Keratinocyte (primary cell): ENCODE measurements around the gene CIPC. TPM values are rescaled to one million over a fixed set of nuclear protein-coding genes. Genes with fewer than 3 reads are reported as not detected.

Experiments used
- DNase-seq: peaks from one replicate; pipeline ENCODE4 v3.0.0-alpha.2; 2011; ENCODE audit warnings: low read depth, missing footprints, low spot score
- FAIRE-seq: peaks from 2 replicates; lab custom pipeline; 2011; peaks lifted over from hg19 to GRCh38; lab: Jason Lieb, UNC
- H2AFZ ChIP-seq: 2 replicates; pipeline ENCODE4 v1.6.0; 2012; ENCODE audit warnings: low read length, control low read depth, inconsistent platforms; ENCODE audit not compliant: control insufficient read depth
- H3K27ac ChIP-seq: 2 replicates; pipeline ENCODE4 v1.5.1; 2011; ENCODE audit warnings: low read length; ENCODE audit not compliant: control insufficient read depth, insufficient read depth
- H3K27me3 ChIP-seq: 3 replicates; pipeline ENCODE4 v1.6.0; 2011; ENCODE audit warnings: low read length; ENCODE audit not compliant: control insufficient read depth, insufficient read depth; ENCODE audit errors: extremely low read depth
- H3K36me3 ChIP-seq, 2 experiments: 2 replicates in 1 of 2; 3 replicates in 1 of 2; pipeline ENCODE4 v1.5.1; 2011; ENCODE audit warnings: low read length in 2 of 2, mild to moderate bottlenecking in 1 of 2; ENCODE audit not compliant: control insufficient read depth in 2 of 2, insufficient read depth in 2 of 2; ENCODE audit errors: extremely low read depth in 1 of 2
- H3K4me1 ChIP-seq: 3 replicates; pipeline ENCODE4 v1.5.1; 2011; ENCODE audit warnings: low read length; ENCODE audit not compliant: control insufficient read depth, insufficient read depth; ENCODE audit errors: extremely low read depth
- H3K4me2 ChIP-seq: 3 replicates; pipeline ENCODE4 v1.6.0; 2011; ENCODE audit warnings: low read depth, low read length; ENCODE audit not compliant: control insufficient read depth, insufficient read depth; ENCODE audit errors: extremely low read depth
- H3K4me3 ChIP-seq, 3 experiments: fragments of 200-600 bp in 1 of 3; sonication (generic) in 1 of 3; 2 replicates in 2 of 3; 3 replicates in 1 of 3; pipeline ENCODE4 v1.5.1; 2011 to 2016; ENCODE audit warnings: low read length in 3 of 3, mild to moderate bottlenecking in 3 of 3, control low read depth in 2 of 3, inconsistent platforms in 1 of 3, low read depth in 1 of 3, mixed read lengths in 1 of 3, mixed run types in 1 of 3, moderate library complexity in 1 of 3; ENCODE audit not compliant: control insufficient read depth in 2 of 3, insufficient read depth in 2 of 3; ENCODE audit errors: extremely low read depth in 1 of 3
- H3K79me2 ChIP-seq: 2 replicates; pipeline ENCODE4 v1.6.0; 2012; ENCODE audit warnings: low read length; ENCODE audit not compliant: control insufficient read depth, insufficient read depth
- H3K9ac ChIP-seq: 3 replicates; pipeline ENCODE4 v1.6.0; 2011; ENCODE audit warnings: low read length; ENCODE audit not compliant: control insufficient read depth, insufficient read depth; ENCODE audit errors: extremely low read depth
- H3K9me1 ChIP-seq: 3 replicates; pipeline ENCODE4 v1.6.0; 2011; ENCODE audit warnings: low read length; ENCODE audit not compliant: control insufficient read depth, insufficient read depth; ENCODE audit errors: extremely low read depth
- H3K9me3 ChIP-seq: 2 replicates; pipeline ENCODE4 v1.5.1; 2012; ENCODE audit warnings: low read depth, low read length; ENCODE audit not compliant: control insufficient read depth
- H4K20me1 ChIP-seq: 3 replicates; pipeline ENCODE4 v1.6.0; 2011; ENCODE audit warnings: low read length; ENCODE audit not compliant: control insufficient read depth, insufficient read depth; ENCODE audit errors: extremely low read depth
- EZH2 ChIP-seq: IDR thresholded peaks from one replicate; pipeline ENCODE4 v1.6.1; 2012; ENCODE audit warnings: inconsistent platforms, mild to moderate bottlenecking, low read length, moderate library complexity
- dilution Hi-C: fragments of 300-500 bp; cut with MboI; formaldehyde crosslinking; loops from one replicate; pipeline ENCODE4 v1.7.0; 2020; ENCODE audit warnings: low sequenced_read_pairs; ENCODE audit not compliant: extremely low pct_ligation_motif_present
- polyA plus RNA-seq, 5 experiments: library from polyadenylated mRNA; depleted of rRNA in 3 of 5; stranded (reverse) in 3 of 5; stranded (forward) in 1 of 5; unstranded in 1 of 5; fragments of >200 nt; gene quantifications; 1 replicate in 1 of 5; 2 replicates in 3 of 5; 3 replicates in 1 of 5; pipeline versions ENCODE4 v1.2.1 to v1.2.3, GENCODE V29; 2011 to 2012; ENCODE audit warnings: missing spikeins in 2 of 5, low read depth in 1 of 5, low replicate concordance in 1 of 5
- TF ChIP-seq, protein P1 (sequence below), 3 experiments: IDR thresholded peaks in 1 of 3; conservative IDR thresholded peaks in 1 of 3; optimal IDR thresholded peaks in 1 of 3; 2 replicates in 2 of 3; 3 replicates in 1 of 3; pipeline versions ENCODE3 to v1.5.1; 2011; ENCODE audit warnings: low read length in 3 of 3, mild to moderate bottlenecking in 3 of 3, moderate library complexity in 2 of 3, control low read depth in 1 of 3, inconsistent platforms in 1 of 3; ENCODE audit not compliant: insufficient read depth in 2 of 3; ENCODE audit errors: extremely low read depth in 1 of 3

CIPC gene
- polyA plus RNA-seq, 1 donor (not counting 4 experiments of a cell fraction or from before 2014, with no cell fraction given) = 13.2 TPM

DNA sequence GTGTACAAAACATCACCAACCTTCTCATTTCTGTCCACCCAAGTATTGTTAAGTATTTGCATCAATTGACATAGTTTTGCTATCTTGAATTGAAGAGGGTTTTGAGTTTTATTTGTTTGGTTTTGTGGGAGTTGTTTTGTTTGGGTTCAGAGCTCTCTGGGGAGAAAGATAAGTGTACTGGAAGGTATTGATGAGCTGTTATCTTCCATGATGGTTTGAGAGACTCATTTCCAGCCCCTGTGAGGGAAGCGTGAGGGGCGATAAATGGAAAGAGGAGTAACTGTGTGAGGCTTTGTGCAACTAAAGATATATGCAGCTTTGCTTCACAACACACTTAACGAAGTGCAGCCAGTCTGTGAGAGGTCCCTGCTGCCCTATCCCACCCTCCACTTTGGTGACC, 15.7 kb upstream of the CIPC start:
- DNase-seq = no peak
- Histone ChIP-seq H3K79me2 (no peaks in the 10 kb centered on the region), H3K27ac (no peak overlapping the region), H2AFZ (no peak overlapping the region), H3K36me3 (no peaks in the 10 kb centered on the region), H3K9me3 (no peaks in the 10 kb centered on the region), H3K9ac (no peak overlapping the region), H3K4me2 (no peak overlapping the region), H4K20me1 (no peaks in the 10 kb centered on the region), H3K27me3 (no peaks in the 10 kb centered on the region), H3K9me1 (no peaks in the 10 kb centered on the region), H3K4me3 (no peak overlapping the region), H3K4me1 (peaks cover 3% of the 10 kb centered on the region)
- no peak for FAIRE-seq
- dilution Hi-C loops = no loop called here
- TF ChIP-seq, protein P1, sequence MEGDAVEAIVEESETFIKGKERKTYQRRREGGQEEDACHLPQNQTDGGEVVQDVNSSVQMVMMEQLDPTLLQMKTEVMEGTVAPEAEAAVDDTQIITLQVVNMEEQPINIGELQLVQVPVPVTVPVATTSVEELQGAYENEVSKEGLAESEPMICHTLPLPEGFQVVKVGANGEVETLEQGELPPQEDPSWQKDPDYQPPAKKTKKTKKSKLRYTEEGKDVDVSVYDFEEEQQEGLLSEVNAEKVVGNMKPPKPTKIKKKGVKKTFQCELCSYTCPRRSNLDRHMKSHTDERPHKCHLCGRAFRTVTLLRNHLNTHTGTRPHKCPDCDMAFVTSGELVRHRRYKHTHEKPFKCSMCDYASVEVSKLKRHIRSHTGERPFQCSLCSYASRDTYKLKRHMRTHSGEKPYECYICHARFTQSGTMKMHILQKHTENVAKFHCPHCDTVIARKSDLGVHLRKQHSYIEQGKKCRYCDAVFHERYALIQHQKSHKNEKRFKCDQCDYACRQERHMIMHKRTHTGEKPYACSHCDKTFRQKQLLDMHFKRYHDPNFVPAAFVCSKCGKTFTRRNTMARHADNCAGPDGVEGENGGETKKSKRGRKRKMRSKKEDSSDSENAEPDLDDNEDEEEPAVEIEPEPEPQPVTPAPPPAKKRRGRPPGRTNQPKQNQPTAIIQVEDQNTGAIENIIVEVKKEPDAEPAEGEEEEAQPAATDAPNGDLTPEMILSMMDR (optimal IDR thresholded peaks at IDR 0.05 in 1 of 3, IDR thresholded peaks at IDR 0.05 in 1 of 3, conservative IDR thresholded peaks at IDR 0.05 in 1 of 3; ENCODE audit: extremely low read depth in 1 of 3, insufficient read depth in 2 of 3, low read length in 3 of 3) = no peak
- no peak for TF ChIP-seq EZH2

DNA sequence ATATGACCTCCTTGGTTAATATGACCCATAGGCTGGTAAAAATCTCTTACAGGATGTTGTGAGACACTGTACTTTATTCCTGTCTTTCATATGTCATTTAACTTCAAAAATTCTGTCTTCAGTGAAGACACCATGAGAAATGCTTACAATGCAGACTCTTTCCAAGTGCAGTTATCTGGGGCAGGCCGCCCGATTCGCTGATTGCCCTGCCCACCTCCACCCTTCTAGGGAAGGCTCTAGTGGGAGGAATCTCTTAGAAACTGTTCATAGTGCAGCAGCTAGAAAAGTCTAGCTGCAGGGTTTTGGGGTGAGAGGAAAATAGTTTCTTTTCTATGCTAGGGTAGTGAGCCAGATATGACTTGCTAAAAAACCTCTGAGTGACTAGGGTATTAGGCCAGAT, 15.0 kb upstream of the CIPC start:
- Histone ChIP-seq H3K9ac (no peak overlapping the region), H3K36me3 (no peaks in the 10 kb centered on the region), H3K79me2 (no peaks in the 10 kb centered on the region), H4K20me1 (no peaks in the 10 kb centered on the region), H3K4me2 (no peak overlapping the region), H3K4me1 (peaks cover 10% of the 10 kb centered on the region), H3K4me3 (no peak overlapping the region), H3K9me1 (no peaks in the 10 kb centered on the region), H3K27ac (no peak overlapping the region), H3K9me3 (no peaks in the 10 kb centered on the region), H3K27me3 (no peaks in the 10 kb centered on the region), H2AFZ (no peak overlapping the region)
- no peak for TF ChIP-seq EZH2
- TF ChIP-seq, protein P1 (optimal IDR thresholded peaks at IDR 0.05 in 1 of 3, IDR thresholded peaks at IDR 0.05 in 1 of 3, conservative IDR thresholded peaks at IDR 0.05 in 1 of 3; ENCODE audit: extremely low read depth in 1 of 3, insufficient read depth in 2 of 3, low read length in 3 of 3) = no peak
- FAIRE-seq (no peak), DNase-seq (no peak)
- dilution Hi-C loops = no loop called here
